Endothelial cell of umbilical vein (primary cell): ENCODE results near the gene YARS2.

ENCODE experiments used
- CTCF ChIP-seq, 2 donors: IDR thresholded peaks; 1 replicate in 1 of 2; 2 replicates in 1 of 2; pipeline ENCODE4 v1.5.1; 2011; ENCODE audit warnings: low read length in 2 of 2, mild to moderate bottlenecking in 2 of 2, moderate library complexity in 2 of 2, control low read depth in 1 of 2, inconsistent platforms in 1 of 2, low read depth in 1 of 2; ENCODE audit not compliant: insufficient read depth in 1 of 2; ENCODE audit errors: extremely low read depth in 1 of 2
- EZH2 ChIP-seq: IDR thresholded peaks from 2 replicates; pipeline ENCODE4 v1.6.1; 2012; ENCODE audit warnings: borderline replicate concordance, low read depth, mild to moderate bottlenecking, moderate library complexity, low read length, inconsistent platforms; ENCODE audit not compliant: severe bottlenecking
- POLR2A ChIP-seq: IDR thresholded peaks from 2 replicates; pipeline ENCODE4 v1.6.1; 2012; ENCODE audit warnings: low read depth, mild to moderate bottlenecking, control low read depth, low read length
- POLR2AphosphoS5 ChIP-seq: IDR thresholded peaks from 2 replicates; pipeline ENCODE4 v1.6.1; 2012; ENCODE audit warnings: low read depth, mild to moderate bottlenecking, control low read depth, low read length, moderate library complexity; ENCODE audit not compliant: insufficient read depth
- TF ChIP-seq, protein P1 (sequence below): IDR thresholded peaks from 2 replicates; pipeline ENCODE4 v1.6.1; 2011; ENCODE audit not compliant: insufficient read depth, insufficient read length

- TF ChIP-seq CTCF (IDR thresholded peaks at IDR 0.05; ENCODE audit: extremely low read depth in 1 of 2, insufficient read depth in 1 of 2, low read depth in 1 of 2, low read length in 2 of 2) (no peak), POLR2A (no peak), POLR2AphosphoS5 (no peak), EZH2 (no peak)
- TF ChIP-seq, protein P1, sequence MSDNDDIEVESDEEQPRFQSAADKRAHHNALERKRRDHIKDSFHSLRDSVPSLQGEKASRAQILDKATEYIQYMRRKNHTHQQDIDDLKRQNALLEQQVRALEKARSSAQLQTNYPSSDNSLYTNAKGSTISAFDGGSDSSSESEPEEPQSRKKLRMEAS, result no peak
These were observed 49.2 kb downstream of the YARS2 start for GRCh38 chr12:32706335-32707024.
